ENCODE measurements around the gene USP35.

The USP35 gene

GRCh38 chr11:78196661-78197091 lies 8.0 kb downstream of the USP35 start:
- DNase-seq (ENCODE audit: low spot score): no peak

- no peak for DNase-seq (ENCODE audit: low spot score)
Observed at GRCh38 chr11:78197816-78198215, 9.1 kb downstream of the USP35 start.

GRCh38 chr11:78199015-78199652 lies 10.4 kb downstream of the USP35 start:
- no peak for DNase-seq (ENCODE audit: low spot score)

- DNase-seq (ENCODE audit: low spot score): no peak
Observed at GRCh38 chr11:78199653-78200015, 10.9 kb downstream of the USP35 start.

GRCh38 chr11:78200061-78200460 lies 11.3 kb downstream of the USP35 start:
- no peak for DNase-seq (ENCODE audit: low spot score)

- DNase-seq (ENCODE audit: low spot score): no peak
Observed at GRCh38 chr11:78200553-78200952, 11.8 kb downstream of the USP35 start.

GRCh38 chr11:78201096-78201818 lies 12.5 kb downstream of the USP35 start:
- DNase-seq (ENCODE audit: low spot score): no peak

GRCh38 chr11:78202733-78203167 lies 14.0 kb downstream of the USP35 start:
- no peak for DNase-seq (ENCODE audit: low spot score)

- no peak for DNase-seq (ENCODE audit: low spot score)
Observed at GRCh38 chr11:78203184-78203583, 14.5 kb downstream of the USP35 start.

- no peak for DNase-seq (ENCODE audit: low spot score)
Observed at GRCh38 chr11:78205256-78205655, 16.5 kb downstream of the USP35 start.

GRCh38 chr11:78205691-78206090 lies 17.0 kb downstream of the USP35 start:
- DNase-seq (ENCODE audit: low spot score): no peak

- DNase-seq (ENCODE audit: low spot score): no peak
Observed at GRCh38 chr11:78207532-78208256, 19.0 kb downstream of the USP35 start.

- no peak for DNase-seq (ENCODE audit: low spot score)
Observed at GRCh38 chr11:78208257-78209165, 19.8 kb downstream of the USP35 start.

GRCh38 chr11:78209478-78209877 lies 20.8 kb downstream of the USP35 start:
- no peak for DNase-seq (ENCODE audit: low spot score)

- no peak for DNase-seq (ENCODE audit: low spot score)
Observed at GRCh38 chr11:78210000-78210608, 21.4 kb downstream of the USP35 start.

GRCh38 chr11:78211565-78211964 lies 22.8 kb downstream of the USP35 start:
- DNase-seq (ENCODE audit: low spot score): no peak

- DNase-seq (ENCODE audit: low spot score): no peak
Observed at GRCh38 chr11:78212586-78213371, 24.1 kb downstream of the USP35 start.

GRCh38 chr11:78213526-78214330 lies 25.0 kb downstream of the USP35 start:
- DNase-seq (ENCODE audit: low spot score): no peak

GRCh38 chr11:78214331-78215194 lies 25.8 kb downstream of the USP35 start:
- DNase-seq (ENCODE audit: low spot score): no peak
